Panc1 (cell line): ENCODE results near the gene UBE2N. TPM values are rescaled to one million over a fixed set of nuclear protein-coding genes. Genes with fewer than 3 reads are reported as not detected.

Experiments used
- ATAC-seq: fragments of 200-7000 bp; cut with Tn5 transposase; 2 replicates; pipeline ENCODE4 v1.9.1; 2020; ENCODE audit warnings: mild to moderate bottlenecking, moderate library complexity
- BruUV-seq: library from RNA; stranded (reverse); fragments of 400-500 nt; replicated peaks from 2 replicates; lab custom pipeline; 2021; lab: Mats Ljungman, UMichigan
- CTCF ChIA-PET: fragments of 300-600 bp; sonication (Branson Sonifier 250); formaldehyde crosslinking; loops from one replicate; lab custom pipeline; 2022; ENCODE audit warnings: antibody characterized with exemption; lab: Charles Lee
- POLR2A ChIA-PET: fragments of 300-600 bp; sonication (Branson Sonifier 250); formaldehyde crosslinking; loops from one replicate; lab custom pipeline; 2022; ENCODE audit warnings: antibody characterized with exemption; lab: Charles Lee
- DNase-seq: peaks from one replicate; pipeline ENCODE4 v3.0.0-alpha.2; 2010; ENCODE audit warnings: low read depth, low spot score
- H3K27ac ChIP-seq: 2 replicates; pipeline ENCODE4 v1.5.1; 2011; ENCODE audit warnings: mild to moderate bottlenecking, low read length, inconsistent platforms
- H3K27me3 ChIP-seq: fragments of 200-500 bp; sonication (Bioruptor generic); 2 replicates; pipeline ENCODE4 v1.6.0; 2014; ENCODE audit warnings: low read length, inconsistent platforms; ENCODE audit not compliant: control insufficient read depth, insufficient read depth
- H3K36me3 ChIP-seq: fragments of 200-500 bp; sonication (Bioruptor generic); 2 replicates; pipeline ENCODE4 v1.5.1; 2014; ENCODE audit warnings: inconsistent platforms, mild to moderate bottlenecking, low read length, moderate library complexity; ENCODE audit not compliant: control insufficient read depth, insufficient read depth
- H3K4me1 ChIP-seq: 2 replicates; pipeline ENCODE4 v1.5.1; 2011; ENCODE audit warnings: inconsistent platforms, mild to moderate bottlenecking, low read length, moderate library complexity; ENCODE audit not compliant: control insufficient read depth, insufficient read depth
- H3K4me3 ChIP-seq, 2 experiments: 2 replicates each; pipeline ENCODE4 v1.5.1; 2011 to 2012; ENCODE audit warnings: low read depth in 2 of 2, low read length in 2 of 2, mild to moderate bottlenecking in 2 of 2, inconsistent platforms in 1 of 2, moderate library complexity in 1 of 2
- H3K9me3 ChIP-seq: fragments of 200-500 bp; sonication (Bioruptor generic); 2 replicates; pipeline ENCODE4 v1.5.1; 2014; ENCODE audit warnings: low read depth, mild to moderate bottlenecking, inconsistent platforms, low read length, moderate library complexity; ENCODE audit not compliant: control insufficient read depth, insufficient read depth
- CTCF ChIP-seq: fragments of 450-650 bp; IDR thresholded peaks from 2 replicates; pipeline ENCODE4 v1.5.1; 2017; ENCODE audit warnings: mild to moderate bottlenecking
- POLR2AphosphoS5 ChIP-seq: IDR thresholded peaks from 2 replicates; pipeline ENCODE4 v1.6.1; 2012; ENCODE audit warnings: mild to moderate bottlenecking, low read depth, low read length, moderate library complexity
- REST ChIP-seq, 2 experiments: IDR thresholded peaks; 2 replicates each; pipeline ENCODE4 v1.6.1; 2011 to 2012; ENCODE audit warnings: low read depth in 2 of 2, control low read depth in 1 of 2, low read length in 1 of 2, mild to moderate bottlenecking in 1 of 2, moderate library complexity in 1 of 2; ENCODE audit not compliant: insufficient read depth in 1 of 2
- SIN3A ChIP-seq: IDR thresholded peaks from 2 replicates; pipeline ENCODE4 v1.6.1; 2012; ENCODE audit warnings: low read depth, mild to moderate bottlenecking, low read length, moderate library complexity, borderline replicate concordance; ENCODE audit not compliant: insufficient read depth
- TCF7L2 ChIP-seq: IDR thresholded peaks from 2 replicates; pipeline ENCODE4 v1.6.1; 2011; ENCODE audit warnings: mild to moderate bottlenecking, low read depth, low read length, inconsistent platforms
- in situ Hi-C: cut with HindIII; loops from 2 replicates; pipeline ENCODE4 v1.10.0; 2016; ENCODE audit warnings: low sequenced_read_pairs, low pct_unique_long_range_greater_than_20kb
- intact Hi-C: fragments of 100-400 bp; cut with micrococcal nuclease; formaldehyde crosslinking; loops from one replicate; pipeline ENCODE4 v1.10.0; 2022; ENCODE audit not compliant: unreplicated experiment
- total RNA-seq: library from RNA; stranded (reverse); gene quantifications from one replicate; pipeline ENCODE4 v1.2.1, GENCODE V29; 2021; ENCODE audit not compliant: unreplicated experiment

Gene UBE2N
- total RNA-seq, 1 experiment from 2014 or later = 150 TPM

- Histone ChIP-seq H3K4me3 (no peak overlapping the region), H3K27ac (no peak overlapping the region), H3K36me3 (peaks cover 6% of the 10 kb centered on the region; the same call in 1 of the 2 replicates), H3K27me3 (no peaks in the 10 kb centered on the region), H3K4me1 (no peaks in the 10 kb centered on the region), H3K9me3 (no peaks in the 10 kb centered on the region)
- in situ Hi-C loops = no loop called here
- no peak for TF ChIP-seq POLR2AphosphoS5
- TF ChIP-seq REST (IDR thresholded peaks at IDR 0.05; ENCODE audit: insufficient read depth in 1 of 2, low read depth in 2 of 2, low read length in 1 of 2) = no peak
- TF ChIP-seq TCF7L2 = no peak
- TF ChIP-seq SIN3A = no peak
- TF ChIP-seq CTCF = no peak
- no peak for DNase-seq
- no TSS peak for BruUV-seq
- ATAC-seq = no peak
- POLR2A ChIA-PET = interaction anchor here (0.6 kb wide), 1 partner anchor 14 kb away, joined by 3 read pairs; no protein-coding TSS in a partner anchor
- intact Hi-C loops = loop anchor here (2.0 to 5.0 kb wide), 2 partner anchors 411 to 610 kb away; no protein-coding TSS in a partner anchor
- CTCF ChIA-PET = interaction anchor here (0.6 to 1.2 kb wide), 3 partner anchors 14 to 410 kb away, joined by 3 to 4 read pairs (median 3); no protein-coding TSS in a partner anchor
Observed at GRCh38 chr12:93397412-93397811, 44.3 kb downstream of the UBE2N start.

GRCh38 chr12:93393425-93393824 lies 48.3 kb downstream of the UBE2N start:
- peaks cover 4% of the 10 kb centered on the region for H3K4me1 ChIP-seq
- BruUV-seq = no TSS peak
- intact Hi-C loops = no loop called here
- no peak for TF ChIP-seq TCF7L2
- TF ChIP-seq REST (IDR thresholded peaks at IDR 0.05; ENCODE audit: insufficient read depth in 1 of 2, low read depth in 2 of 2, low read length in 1 of 2) = no peak
- no peak for TF ChIP-seq CTCF
- no peak for TF ChIP-seq SIN3A
- TF ChIP-seq POLR2AphosphoS5 = no peak
- DNase-seq = no peak
- no peak overlapping the region for H3K27ac ChIP-seq
- H3K9me3 ChIP-seq = no peaks in the 10 kb centered on the region
- CTCF ChIA-PET = no interaction called here
- POLR2A ChIA-PET = no interaction called here
- no peak for ATAC-seq
- H3K27me3 ChIP-seq = no peaks in the 10 kb centered on the region
- no peak overlapping the region for H3K4me3 ChIP-seq
- in situ Hi-C loops = no loop called here
- peaks cover 3% of the 10 kb centered on the region; the same call in 1 of the 2 replicates for H3K36me3 ChIP-seq
